Neural progenitor cell (in vitro differentiated cells): Measurements from ENCODE around the gene RGS3. TPM values are rescaled to one million over a fixed set of nuclear protein-coding genes. Genes with fewer than 3 reads are reported as not detected.

Experiments
- DNase-seq: peaks from one replicate; pipeline ENCODE4 v3.0.0-alpha.2; 2016; ENCODE audit warnings: low spot score
- H2AFZ ChIP-seq: fragments of 200-600 bp; sonication (generic); replicated peaks from 2 replicates; pipeline ENCODE4 v1.6.1; 2016; ENCODE audit warnings: antibody characterized with exemption
- H3F3A ChIP-seq: fragments of 200-600 bp; sonication (generic); 2 replicates; pipeline ENCODE4 v1.6.1; 2016; ENCODE audit warnings: antibody characterized with exemption, low read depth
- H3K27ac ChIP-seq: fragments of 200-600 bp; sonication (generic); 2 replicates; pipeline ENCODE4 v1.5.1; 2016; ENCODE audit warnings: mild to moderate bottlenecking
- H3K27me3 ChIP-seq: fragments of 200-600 bp; sonication (generic); 2 replicates; pipeline ENCODE4 v1.6.1; 2016; ENCODE audit warnings: mild to moderate bottlenecking, moderate library complexity
- H3K36me3 ChIP-seq: fragments of 200-600 bp; sonication (generic); 2 replicates; pipeline ENCODE4 v1.5.1; 2016
- H3K4me1 ChIP-seq: fragments of 200-600 bp; sonication (generic); 2 replicates; pipeline ENCODE4 v1.6.1; 2016; ENCODE audit warnings: mixed run types
- H3K4me2 ChIP-seq: fragments of 200-600 bp; sonication (generic); 2 replicates; pipeline ENCODE4 v1.6.1; 2016
- H3K4me3 ChIP-seq: fragments of 200-600 bp; sonication (generic); 2 replicates; pipeline ENCODE4 v1.5.1; 2016
- H3K79me2 ChIP-seq: fragments of 200-600 bp; sonication (generic); 2 replicates; pipeline ENCODE4 v1.6.1; 2016; ENCODE audit warnings: low read depth
- H3K9ac ChIP-seq: fragments of 200-600 bp; sonication (generic); 2 replicates; pipeline ENCODE4 v1.6.1; 2016
- H3K9me3 ChIP-seq: fragments of 200-600 bp; sonication (generic); 2 replicates; pipeline ENCODE4 v1.5.1; 2016; ENCODE audit warnings: low read depth
- H4K20me1 ChIP-seq: fragments of 200-600 bp; sonication (generic); 2 replicates; pipeline ENCODE4 v1.6.1; 2016; ENCODE audit warnings: low read depth
- H3K27ac Mint-ChIP-seq: 3 replicates; pipeline ENCODE4 v1.8.0; 2021; ENCODE audit warnings: mixed read lengths
- H3K27me3 Mint-ChIP-seq: 2 replicates; pipeline ENCODE4 v1.8.0; 2022; ENCODE audit warnings: low read depth, mild to moderate bottlenecking, inconsistent platforms, moderate library complexity, mixed read lengths; ENCODE audit not compliant: insufficient read depth
- H3K36me3 Mint-ChIP-seq: 3 replicates; pipeline ENCODE4 v1.8.0; 2021; ENCODE audit warnings: mixed read lengths
- H3K4me1 Mint-ChIP-seq: 3 replicates; pipeline ENCODE4 v1.8.0; 2021; ENCODE audit warnings: mixed read lengths
- H3K4me3 Mint-ChIP-seq: 3 replicates; pipeline ENCODE4 v1.8.0; 2021; ENCODE audit warnings: mild to moderate bottlenecking, moderate library complexity, mixed read lengths
- H3K9me3 Mint-ChIP-seq: 3 replicates; pipeline ENCODE4 v1.8.0; 2020; ENCODE audit warnings: mixed read lengths
- EZH2 ChIP-seq: fragments of 200-600 bp; sonication (generic); IDR thresholded peaks from 2 replicates; pipeline ENCODE4 v1.6.1; 2017; ENCODE audit warnings: antibody characterized with exemption, mild to moderate bottlenecking, moderate library complexity
- EZH2phosphoT487 ChIP-seq: fragments of 200-600 bp; sonication (generic); IDR thresholded peaks from 2 replicates; pipeline ENCODE4 v1.6.1; 2017; ENCODE audit warnings: antibody characterized with exemption
- total RNA-seq: library from RNA; depleted of rRNA; stranded (reverse); fragments of >200 nt; gene quantifications from 2 replicates; pipeline ENCODE4 v1.2.3, GENCODE V29; 2015; ENCODE audit warnings: low replicate concordance
- TF ChIP-seq, protein P1 (sequence below): fragments of 200-600 bp; sonication (generic); IDR thresholded peaks from 2 replicates; pipeline ENCODE4 v1.5.1; 2017; ENCODE audit warnings: antibody characterized with exemption, mild to moderate bottlenecking

Gene RGS3
- total RNA-seq, 1 donor from 2014 or later: 30.3 TPM

DNA sequence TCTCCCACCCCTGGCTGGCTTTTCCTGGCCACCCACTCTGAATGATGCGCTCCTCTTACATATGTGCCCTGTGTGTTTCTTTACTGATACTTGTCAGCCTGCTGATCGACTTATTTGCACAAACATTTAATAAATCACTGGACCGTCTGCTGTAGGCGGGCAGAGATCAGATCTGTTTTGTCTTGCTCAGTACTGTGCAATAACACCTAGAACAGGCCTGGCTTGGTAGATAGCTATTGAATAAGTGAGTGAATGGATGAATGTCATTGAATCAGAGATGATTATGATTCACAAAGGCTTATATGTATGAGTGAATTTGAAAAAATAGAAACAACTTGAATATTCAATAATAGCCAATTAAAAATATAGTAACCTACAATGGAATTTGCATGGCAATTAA lies 165.1 kb downstream of the RGS3 start:
- Histone ChIP-seq H3K4me3 (no peak overlapping the region), H3K27me3 (no peaks in the 10 kb centered on the region), H3K36me3 (no peaks in the 10 kb centered on the region), H3K4me2 (no peak overlapping the region), H3K27ac (no peak overlapping the region), H3K4me1 (peaks cover 15% of the 10 kb centered on the region), H3K9me3 (no peaks in the 10 kb centered on the region), H2AFZ (no peak overlapping the region), H3K9ac (no peak overlapping the region), H4K20me1 (no peaks in the 10 kb centered on the region), H3F3A (peaks cover 8% of the 10 kb centered on the region), H3K79me2 (no peaks in the 10 kb centered on the region)
- no peak overlapping the region for H3K27ac Mint-ChIP-seq
- peaks cover 12% of the 10 kb centered on the region for H3K27me3 Mint-ChIP-seq
- H3K4me3 Mint-ChIP-seq: no peak overlapping the region
- no peaks in the 10 kb centered on the region for H3K9me3 Mint-ChIP-seq
- DNase-seq: no peak
- H3K36me3 Mint-ChIP-seq: no peaks in the 10 kb centered on the region
- H3K4me1 Mint-ChIP-seq: peaks cover 28% of the 10 kb centered on the region
- TF ChIP-seq, protein P1, sequence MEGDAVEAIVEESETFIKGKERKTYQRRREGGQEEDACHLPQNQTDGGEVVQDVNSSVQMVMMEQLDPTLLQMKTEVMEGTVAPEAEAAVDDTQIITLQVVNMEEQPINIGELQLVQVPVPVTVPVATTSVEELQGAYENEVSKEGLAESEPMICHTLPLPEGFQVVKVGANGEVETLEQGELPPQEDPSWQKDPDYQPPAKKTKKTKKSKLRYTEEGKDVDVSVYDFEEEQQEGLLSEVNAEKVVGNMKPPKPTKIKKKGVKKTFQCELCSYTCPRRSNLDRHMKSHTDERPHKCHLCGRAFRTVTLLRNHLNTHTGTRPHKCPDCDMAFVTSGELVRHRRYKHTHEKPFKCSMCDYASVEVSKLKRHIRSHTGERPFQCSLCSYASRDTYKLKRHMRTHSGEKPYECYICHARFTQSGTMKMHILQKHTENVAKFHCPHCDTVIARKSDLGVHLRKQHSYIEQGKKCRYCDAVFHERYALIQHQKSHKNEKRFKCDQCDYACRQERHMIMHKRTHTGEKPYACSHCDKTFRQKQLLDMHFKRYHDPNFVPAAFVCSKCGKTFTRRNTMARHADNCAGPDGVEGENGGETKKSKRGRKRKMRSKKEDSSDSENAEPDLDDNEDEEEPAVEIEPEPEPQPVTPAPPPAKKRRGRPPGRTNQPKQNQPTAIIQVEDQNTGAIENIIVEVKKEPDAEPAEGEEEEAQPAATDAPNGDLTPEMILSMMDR: no peak
- TF ChIP-seq EZH2 (no peak), EZH2phosphoT487 (no peak)

GRCh38 chr9:113630386-113631136 lies 167.0 kb downstream of the RGS3 start:
- H3F3A ChIP-seq: peaks cover 8% of the 10 kb centered on the region
- no peaks in the 10 kb centered on the region for H3K9me3 ChIP-seq
- H3K36me3 Mint-ChIP-seq: no peaks in the 10 kb centered on the region
- no peaks in the 10 kb centered on the region for H3K79me2 ChIP-seq
- H4K20me1 ChIP-seq: no peaks in the 10 kb centered on the region
- no peak overlapping the region for H3K27ac ChIP-seq
- H3K27me3 Mint-ChIP-seq: peaks cover 8% of the 10 kb centered on the region
- no peaks in the 10 kb centered on the region for H3K36me3 ChIP-seq
- H3K4me2 ChIP-seq: no peak overlapping the region
- no peak overlapping the region for H3K4me3 Mint-ChIP-seq
- no peak overlapping the region for H3K9ac ChIP-seq
- no peaks in the 10 kb centered on the region for H3K27me3 ChIP-seq
- H2AFZ ChIP-seq: no peak overlapping the region
- H3K27ac Mint-ChIP-seq: no peak overlapping the region
- H3K4me1 Mint-ChIP-seq: peaks cover 46% of the 10 kb centered on the region
- H3K4me1 ChIP-seq: peaks cover 24% of the 10 kb centered on the region
- TF ChIP-seq EZH2phosphoT487: no peak
- no peak for TF ChIP-seq EZH2
- TF ChIP-seq, protein P1: no peak
- H3K9me3 Mint-ChIP-seq: no peaks in the 10 kb centered on the region
- DNase-seq: no peak
- no peak overlapping the region for H3K4me3 ChIP-seq

DNA sequence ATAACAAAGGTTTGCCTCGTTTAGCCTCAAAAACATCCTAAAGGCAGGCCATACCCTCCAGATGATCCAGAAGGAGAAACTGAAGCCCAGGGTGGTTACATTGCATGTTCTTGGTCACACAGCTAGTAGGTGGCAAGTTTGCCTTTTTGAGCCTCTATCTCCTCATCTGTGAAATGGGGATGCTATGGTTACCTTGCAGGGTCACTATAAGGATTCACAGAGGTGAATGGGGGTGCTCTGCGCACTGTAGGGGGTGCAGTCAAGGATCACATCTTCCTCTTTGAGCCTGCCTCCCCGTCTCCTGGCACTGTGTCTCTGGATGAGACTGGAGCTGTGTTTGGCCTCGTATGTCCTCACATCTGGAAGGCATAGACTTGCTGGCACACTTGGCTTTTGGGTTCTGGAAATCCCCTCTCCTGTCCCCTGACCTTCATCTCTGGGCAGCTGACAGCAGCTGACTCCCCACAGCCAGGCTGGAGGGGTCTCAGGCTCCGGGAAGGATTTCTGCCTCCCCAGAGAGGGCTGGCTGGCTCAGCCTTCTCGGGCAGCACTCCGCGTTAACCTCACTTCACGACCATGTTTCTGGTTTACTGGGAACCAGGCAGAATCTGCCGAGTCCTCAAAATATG lies 167.7 kb downstream of the RGS3 start:
- peaks cover 8% of the 10 kb centered on the region for H3K27me3 Mint-ChIP-seq
- TF ChIP-seq EZH2phosphoT487 (no peak), EZH2 (no peak)
- TF ChIP-seq, protein P1: no peak
- no peak overlapping the region for H2AFZ ChIP-seq
- no peak overlapping the region for H3K27ac ChIP-seq
- H4K20me1 ChIP-seq: no peaks in the 10 kb centered on the region
- H3K4me3 ChIP-seq: no peak overlapping the region
- no peaks in the 10 kb centered on the region for H3K9me3 Mint-ChIP-seq
- H3K4me1 ChIP-seq: peaks cover 24% of the 10 kb centered on the region
- no peak for DNase-seq
- H3K4me1 Mint-ChIP-seq: peaks cover 52% of the 10 kb centered on the region
- peaks cover 8% of the 10 kb centered on the region for H3F3A ChIP-seq
- H3K27me3 ChIP-seq: no peaks in the 10 kb centered on the region
- no peak overlapping the region for H3K4me3 Mint-ChIP-seq
- H3K27ac Mint-ChIP-seq: peak overlapping the region; percentile 52
- no peak overlapping the region for H3K9ac ChIP-seq
- no peak overlapping the region for H3K4me2 ChIP-seq
- H3K9me3 ChIP-seq: no peaks in the 10 kb centered on the region
- no peaks in the 10 kb centered on the region for H3K36me3 ChIP-seq
- no peaks in the 10 kb centered on the region for H3K79me2 ChIP-seq
- no peaks in the 10 kb centered on the region for H3K36me3 Mint-ChIP-seq
